NCI-H2227 treated with DMSO at 0.1 percent for 48 hours (cell line): Measurements from ENCODE around the gene CORO2A.

ENCODE experiments used
- DNase-seq: peaks from one replicate; lab custom pipeline; 2025; lab: John Stamatoyannopoulos, UW

The CORO2A gene

GRCh38 chr9:98192503-98193335 is at the start of gene CORO2A:
Gene CORO2A (minus strand): TSS chr9:98192637. CDS start chr9:98157660, 34,977 bp downstream.
- DNase-seq = peak; percentile 63

- no peak for DNase-seq
These were observed 49.2 kb upstream of the CORO2A start for GRCh38 chr9:98241357-98242300.

DNA sequence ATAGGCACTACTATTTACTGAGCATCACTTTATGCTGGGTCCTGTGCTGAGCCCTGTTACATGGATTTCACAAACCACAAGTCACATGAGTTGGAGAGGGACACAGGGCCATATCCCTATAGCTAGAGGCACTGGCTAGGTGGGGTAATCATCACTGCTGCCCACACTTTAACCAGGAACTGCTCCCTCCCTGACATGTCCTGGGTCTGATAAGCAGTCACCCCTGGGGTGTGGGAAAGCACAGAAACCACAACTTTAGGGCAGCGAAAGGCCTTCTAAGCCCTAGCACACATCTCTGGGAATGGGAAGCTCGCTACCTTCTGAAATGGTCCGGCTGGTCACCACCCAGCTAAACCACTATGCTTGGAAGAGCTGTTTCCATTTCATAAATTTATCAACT is 48.0 kb upstream of the CORO2A start:
- DNase-seq = no peak

- no peak for DNase-seq
These were observed 44.6 kb upstream of the CORO2A start for GRCh38 chr9:98236901-98237487.

DNA sequence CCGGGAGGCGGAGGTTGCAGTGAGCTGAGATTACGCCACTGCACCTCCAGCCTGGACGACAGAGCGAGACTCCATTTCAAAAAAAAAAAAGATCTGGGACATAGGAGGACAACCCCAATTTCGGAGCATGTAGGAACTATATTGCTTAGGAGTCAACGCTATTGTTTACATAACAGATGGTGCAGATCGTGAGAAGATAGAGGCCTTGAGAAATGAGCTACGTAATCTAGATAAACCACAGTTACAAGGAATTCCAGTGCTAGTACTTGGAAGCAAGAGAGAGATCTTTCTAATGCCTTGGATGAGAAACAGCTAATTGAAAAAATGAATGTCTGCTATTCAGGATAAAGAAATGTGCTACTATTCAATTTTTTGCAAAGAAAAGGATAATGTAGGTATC is 42.7 kb upstream of the CORO2A start:
- DNase-seq = no peak

- DNase-seq = no peak
These were observed 41.9 kb upstream of the CORO2A start for GRCh38 chr9:98234245-98234825.

GRCh38 chr9:98232926-98233325 is 40.5 kb upstream of the CORO2A start:
- no peak for DNase-seq

- DNase-seq = no peak
These were observed 39.5 kb upstream of the CORO2A start for GRCh38 chr9:98231770-98232478.

GRCh38 chr9:98230789-98231188 is 38.4 kb upstream of the CORO2A start:
- no peak for DNase-seq

GRCh38 chr9:98230304-98230703 is 37.9 kb upstream of the CORO2A start:
- DNase-seq = no peak

DNA sequence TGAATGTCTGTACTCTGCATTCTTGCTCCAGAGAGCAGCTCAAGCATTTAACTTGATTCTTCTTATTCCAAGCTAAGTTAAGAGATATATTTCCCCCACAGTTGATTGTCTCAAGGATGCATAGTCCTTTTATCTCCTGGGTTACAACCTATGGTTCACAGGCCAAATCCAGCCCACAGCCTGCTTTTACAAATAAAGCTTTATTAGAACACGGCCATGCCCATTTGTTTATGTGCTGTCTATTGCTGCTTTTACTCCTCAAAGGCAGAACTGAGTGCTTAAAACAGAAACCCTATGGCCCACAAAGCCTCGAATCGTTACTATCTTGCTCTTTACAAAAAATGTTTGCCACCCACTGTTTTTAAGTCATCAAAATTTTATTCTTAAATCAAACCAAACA is 37.2 kb upstream of the CORO2A start:
- DNase-seq = no peak

DNA sequence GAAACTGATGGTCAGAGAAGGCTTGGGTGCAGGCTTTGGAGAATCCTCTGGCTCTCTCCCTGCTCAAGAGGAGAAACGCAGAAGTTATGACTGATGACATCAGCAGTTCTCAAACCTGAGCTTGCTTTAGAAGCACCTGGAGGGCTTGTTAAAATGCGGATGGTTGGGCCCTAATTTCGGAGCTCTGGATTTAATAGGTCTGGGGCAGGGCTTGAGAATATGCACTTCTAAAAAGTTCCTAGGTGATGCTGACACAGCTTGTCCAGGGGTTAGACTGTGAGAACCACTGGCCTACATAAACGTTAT is 36.6 kb upstream of the CORO2A start:
- DNase-seq = no peak

DNA sequence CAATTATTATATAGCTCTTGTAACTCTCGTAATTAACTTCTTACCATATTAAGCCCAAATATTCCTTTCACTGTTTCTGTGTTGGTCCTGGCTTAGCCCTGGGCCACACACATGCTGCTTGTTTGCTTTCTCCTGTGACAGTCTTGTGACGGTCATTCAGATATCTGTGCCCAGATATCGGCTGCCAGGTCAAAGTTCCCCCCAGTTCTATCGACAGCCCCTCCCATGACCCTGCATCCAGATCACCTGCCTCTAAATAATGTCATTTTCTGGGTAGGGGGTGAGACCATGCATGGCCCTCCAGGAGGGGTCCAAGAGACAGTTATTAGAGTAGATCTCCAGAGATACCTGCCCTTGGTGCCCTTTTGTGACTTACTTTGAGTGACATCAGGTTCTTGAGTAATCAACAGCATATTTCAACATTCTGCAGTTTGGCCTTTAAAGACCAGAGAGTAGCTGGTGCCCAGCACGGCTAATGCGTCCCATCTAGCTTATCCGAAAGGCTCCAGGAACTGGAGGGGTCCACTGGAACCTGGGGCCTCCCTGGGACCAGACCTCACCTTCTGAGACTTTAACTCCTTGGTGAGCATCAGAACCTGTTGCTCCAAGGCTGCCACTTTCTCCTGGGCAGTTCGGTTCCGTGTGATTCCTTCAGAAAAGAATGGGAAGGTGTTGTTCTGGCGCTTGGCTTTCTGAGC is 36.1 kb upstream of the CORO2A start:
- no peak for DNase-seq

- no peak for DNase-seq
These were observed 35.4 kb upstream of the CORO2A start for GRCh38 chr9:98227883-98228282.

DNA sequence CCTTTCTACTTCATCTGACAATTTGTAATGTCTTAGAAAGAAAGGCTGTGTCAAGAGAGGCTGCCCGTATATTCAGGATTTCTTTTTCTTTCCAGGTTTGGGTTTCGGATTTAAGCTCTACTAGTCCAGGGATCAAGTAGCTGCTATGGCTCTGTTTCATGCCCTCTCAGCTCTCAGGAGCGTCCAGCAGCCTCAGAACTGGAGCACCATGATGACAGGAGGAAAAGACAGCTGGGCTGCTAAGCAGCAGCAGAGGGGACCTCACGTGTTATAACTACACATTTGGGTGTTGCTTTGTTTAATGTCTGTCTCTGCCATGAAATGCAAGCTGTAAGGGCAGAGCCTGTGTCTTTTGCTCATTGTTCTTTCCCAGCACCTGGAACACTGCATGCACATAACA is 34.5 kb upstream of the CORO2A start:
- DNase-seq = no peak

GRCh38 chr9:98226516-98226915 is 34.1 kb upstream of the CORO2A start:
- no peak for DNase-seq

DNA sequence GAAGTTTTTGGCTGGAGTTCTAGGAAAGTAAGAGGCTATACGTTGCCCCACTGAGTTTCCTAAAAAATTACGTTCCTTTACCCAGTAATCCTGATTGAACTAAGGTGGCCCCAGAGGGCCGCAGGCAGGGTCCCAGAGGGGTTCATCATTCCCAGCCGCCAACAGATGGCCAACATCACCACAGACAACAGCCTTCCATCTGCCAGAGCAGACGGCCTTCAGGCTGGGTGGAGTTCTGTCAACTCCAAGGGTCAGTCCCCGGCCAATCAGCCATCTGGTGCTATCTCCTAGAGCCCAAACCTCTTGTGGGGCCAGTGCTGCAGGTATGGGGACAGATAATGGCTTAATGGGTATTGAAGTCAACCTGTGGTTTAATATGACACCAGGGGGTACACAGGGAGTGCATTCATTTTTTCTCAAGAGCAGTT is 32.6 kb upstream of the CORO2A start:
- DNase-seq = no peak

DNA sequence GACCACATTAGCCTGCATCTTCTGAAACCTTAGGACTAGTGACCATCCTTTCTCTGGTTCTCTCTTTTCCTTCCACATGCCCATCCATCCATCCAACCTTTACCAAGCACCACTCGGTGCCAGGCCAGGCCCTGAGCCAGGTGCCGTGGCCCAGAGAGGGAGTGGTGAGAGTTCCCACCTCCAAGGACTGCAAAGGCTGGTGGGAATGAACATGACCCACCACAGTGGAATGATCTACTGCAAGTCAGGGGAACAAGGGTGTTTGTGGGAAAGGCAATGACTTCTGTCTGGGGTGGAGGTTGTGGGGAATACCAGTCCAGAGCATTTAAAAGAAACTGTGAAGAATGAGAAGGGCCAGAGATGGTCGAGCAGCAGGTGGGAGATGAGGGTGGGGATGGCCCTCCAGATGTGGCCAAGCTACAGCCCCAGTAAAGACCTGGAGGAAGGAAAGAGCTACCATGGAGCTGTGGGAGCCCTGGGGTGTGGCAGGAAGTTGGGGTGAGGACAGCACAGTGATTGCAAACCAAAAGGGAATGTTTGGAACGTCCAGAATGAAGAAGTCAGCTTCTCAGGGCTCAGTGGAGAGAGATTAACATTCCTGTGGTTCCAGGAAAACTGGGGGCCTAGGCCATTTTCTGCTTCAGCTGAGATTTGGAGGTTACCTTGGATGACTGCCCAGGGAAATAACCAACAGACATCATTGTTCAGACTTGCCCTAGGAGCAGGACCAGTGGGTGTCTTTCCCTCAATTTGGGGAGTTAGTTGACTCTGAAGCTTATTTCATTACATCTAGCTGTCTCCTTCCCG is 30.7 kb upstream of the CORO2A start:
- no peak for DNase-seq

- DNase-seq = no peak
These were observed 28.5 kb upstream of the CORO2A start for GRCh38 chr9:98220911-98221310.

DNA sequence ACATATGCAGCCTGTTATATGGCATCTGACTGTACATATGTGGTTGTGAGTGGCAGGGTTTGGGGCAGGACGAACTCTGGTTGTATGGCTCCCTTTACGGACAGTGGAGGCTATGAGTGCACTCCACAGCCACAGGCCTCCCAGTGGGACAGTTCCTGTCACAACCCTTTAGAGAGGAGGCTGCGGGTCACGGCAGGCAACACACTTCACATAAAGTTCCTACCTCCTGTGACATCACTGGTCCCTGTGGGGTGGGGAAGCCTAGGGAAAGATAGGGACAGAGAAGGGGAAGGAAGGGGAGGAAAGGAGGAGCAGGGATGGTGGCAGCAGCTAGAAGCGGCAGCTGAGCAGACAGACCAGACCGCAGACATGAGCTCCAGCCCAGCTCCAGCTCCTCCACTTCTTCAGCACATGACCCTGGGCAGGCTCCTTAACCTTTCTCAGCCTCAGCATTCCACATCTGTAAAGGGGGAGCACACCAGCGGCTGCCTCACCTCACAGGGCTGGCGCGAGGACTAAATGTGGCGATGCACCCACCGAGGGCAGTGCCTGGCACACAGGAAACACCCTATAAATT is 27.4 kb upstream of the CORO2A start:
- no peak for DNase-seq
